ENCODE data around the gene CEMIP2. TPM values are rescaled to one million over a fixed set of nuclear protein-coding genes. Genes with fewer than 3 reads are reported as not detected.

The CEMIP2 gene
- total RNA-seq, 3 donors from 2014 or later (not counting 1 experiment from before 2014, with no cell fraction given): 204 to 326 (median 230) TPM

- H3K27me3 Mint-ChIP-seq (ENCODE audit: low read depth in 2 of 2): no peaks in the 10 kb centered on the region
- ATAC-seq (peak; percentile 83 to 90 (median 89)), DNase-seq (peak; percentile 16 to 46)
- TF ChIP-seq CTCF (IDR thresholded peaks at IDR 0.05): no peak
- H3K36me3 Mint-ChIP-seq: no peaks in the 10 kb centered on the region
- Histone ChIP-seq H3K27me3 (ENCODE audit: control insufficient read depth, insufficient read depth, low read length) (no peaks in the 10 kb centered on the region), H3K36me3 (ENCODE audit: control insufficient read depth, insufficient read depth, low read length) (no peaks in the 10 kb centered on the region), H3K4me1 (ENCODE audit: control insufficient read depth, insufficient read depth, low read length) (peaks cover 25% of the 10 kb centered on the region), H3K27ac (ENCODE audit: low read length) (peak overlapping the region; percentile 76), H3K9me3 (ENCODE audit: control insufficient read depth, insufficient read depth, low read length) (no peaks in the 10 kb centered on the region), H3K4me3 (ENCODE audit: low read length) (no peak overlapping the region)
- H3K4me3 Mint-ChIP-seq: peak overlapping the region; percentile 88
- H3K27ac Mint-ChIP-seq: peak overlapping the region; percentile 82 to 92
- intact Hi-C loops (cut with micrococcal nuclease): no loop called here
- H3K9me3 Mint-ChIP-seq: peaks cover 2 to 3% of the 10 kb centered on the region in 2 donors
- peaks cover 27 to 37% of the 10 kb centered on the region in 2 donors for H3K4me1 Mint-ChIP-seq
- WGBS (ENCODE audit: insufficient coverage): 26% methylated on average over 7 of the region's 7 CpGs
Measured at GRCh38 chr9:71638627-71639026, 129.7 kb downstream of the CEMIP2 start.

DNA sequence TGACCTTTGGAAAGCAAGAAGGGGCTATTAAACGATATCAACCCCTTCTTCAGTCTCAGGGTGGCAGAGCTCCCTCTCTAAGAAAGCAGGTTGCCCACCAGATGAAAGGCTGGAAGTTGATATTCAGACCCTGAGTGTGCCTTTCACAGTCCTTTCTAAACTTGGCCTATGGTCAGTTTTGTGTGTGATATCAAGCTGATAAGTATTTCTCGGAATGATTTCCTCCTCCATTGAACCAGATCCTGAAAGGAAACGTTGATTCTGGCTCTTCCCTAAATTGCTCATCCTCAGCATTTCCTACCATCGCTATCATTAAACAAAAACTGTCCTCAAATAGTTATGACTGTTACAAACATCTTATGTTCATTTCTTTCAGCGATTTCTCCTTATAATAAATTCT lies 130.4 kb downstream of the CEMIP2 start:
- Mint-ChIP-seq H3K9me3 (peaks cover 2 to 3% of the 10 kb centered on the region in 2 donors), H3K4me1 (peaks cover 27 to 37% of the 10 kb centered on the region in 2 donors), H3K27me3 (ENCODE audit: low read depth in 2 of 2) (no peaks in the 10 kb centered on the region), H3K36me3 (no peaks in the 10 kb centered on the region), H3K27ac (peak overlapping the region; percentile 82 to 92), H3K4me3 (peak overlapping the region; percentile 88)
- no peak for DNase-seq
- Histone ChIP-seq H3K4me1 (ENCODE audit: control insufficient read depth, insufficient read depth, low read length) (peaks cover 25% of the 10 kb centered on the region), H3K9me3 (ENCODE audit: control insufficient read depth, insufficient read depth, low read length) (no peaks in the 10 kb centered on the region), H3K4me3 (ENCODE audit: low read length) (no peak overlapping the region), H3K27me3 (ENCODE audit: control insufficient read depth, insufficient read depth, low read length) (no peaks in the 10 kb centered on the region), H3K27ac (ENCODE audit: low read length) (peak overlapping the region; percentile 76), H3K36me3 (ENCODE audit: control insufficient read depth, insufficient read depth, low read length) (no peaks in the 10 kb centered on the region)
- intact Hi-C loops (cut with micrococcal nuclease): no loop called here
- ATAC-seq: no peak
- WGBS (ENCODE audit: insufficient coverage): 87% methylated on average over 5 of the region's 5 CpGs
- TF ChIP-seq CTCF (IDR thresholded peaks at IDR 0.05): no peak

DNA sequence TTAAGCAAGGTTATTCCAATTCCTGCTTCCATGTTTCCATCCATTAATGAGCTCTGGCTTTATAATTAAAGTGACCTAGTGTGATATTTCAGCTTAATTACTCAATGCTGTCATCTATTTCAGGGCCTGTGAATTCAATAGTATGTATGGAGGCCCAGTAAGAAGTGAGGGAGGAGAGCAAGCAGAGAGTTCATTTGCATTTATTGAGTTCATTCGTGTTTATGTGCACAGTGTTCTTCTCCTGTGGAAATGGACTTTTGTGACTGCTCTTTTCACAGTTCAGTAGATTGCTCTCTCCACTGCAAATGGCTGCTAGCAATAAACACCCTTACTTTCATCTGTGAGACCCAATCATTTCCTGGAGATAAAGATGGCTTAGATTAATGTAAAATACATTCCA lies 130.9 kb downstream of the CEMIP2 start:
- Histone ChIP-seq H3K9me3 (ENCODE audit: control insufficient read depth, insufficient read depth, low read length) (no peaks in the 10 kb centered on the region), H3K4me3 (ENCODE audit: low read length) (no peak overlapping the region), H3K27ac (ENCODE audit: low read length) (no peak overlapping the region), H3K36me3 (ENCODE audit: control insufficient read depth, insufficient read depth, low read length) (no peaks in the 10 kb centered on the region), H3K27me3 (ENCODE audit: control insufficient read depth, insufficient read depth, low read length) (no peaks in the 10 kb centered on the region), H3K4me1 (ENCODE audit: control insufficient read depth, insufficient read depth, low read length) (peaks cover 25% of the 10 kb centered on the region)
- no peaks in the 10 kb centered on the region for H3K36me3 Mint-ChIP-seq
- ATAC-seq (no peak), DNase-seq (no peak)
- WGBS (ENCODE audit: insufficient coverage): 40% methylated on average over 1 of the region's 1 CpG
- peak overlapping the region in 1 of 2 donors; percentile 92 for H3K27ac Mint-ChIP-seq
- peaks cover 27 to 37% of the 10 kb centered on the region in 2 donors for H3K4me1 Mint-ChIP-seq
- peak overlapping the region; percentile 38 for H3K4me3 Mint-ChIP-seq
- intact Hi-C loops (cut with micrococcal nuclease): no loop called here
- H3K27me3 Mint-ChIP-seq (ENCODE audit: low read depth in 2 of 2): peaks cover 0 to 5% of the 10 kb centered on the region in 2 donors
- peaks cover 2 to 3% of the 10 kb centered on the region in 2 donors for H3K9me3 Mint-ChIP-seq
- TF ChIP-seq CTCF (IDR thresholded peaks at IDR 0.05): no peak

All from natural killer cell (primary cell).